Lung (tissue), 12 donors: Measurements from ENCODE around the gene SLC38A10. TPM values are rescaled to one million over a fixed set of nuclear protein-coding genes. Genes with fewer than 3 reads are reported as not detected.

Experiments used
- ATAC-seq: fragments of 200-7000 bp; cut with Tn5 transposase; one replicate; pipeline ENCODE4 v1.9.1; 2020; ENCODE audit warnings: moderate number of reproducible peaks; ENCODE audit not compliant: insufficient read depth, low FRiP score
- DNase-seq, 3 donors: peaks; one replicate each; pipeline ENCODE4 v3.0.0-alpha.2; 2013 to 2017
- H3K27ac ChIP-seq, 2 donors: one replicate each; pipeline ENCODE4 v1.5.1; 2013; ENCODE audit warnings: mild to moderate bottlenecking in 2 of 2, moderate library complexity in 2 of 2, control low read depth in 1 of 2, inconsistent platforms in 1 of 2, low read depth in 1 of 2, low read length in 1 of 2
- H3K27me3 ChIP-seq, 3 donors: one replicate each; pipeline ENCODE4 v1.5.1; 2013; ENCODE audit warnings: low read length in 2 of 3; ENCODE audit not compliant: control insufficient read depth in 3 of 3, insufficient read depth in 3 of 3
- H3K36me3 ChIP-seq, 4 donors: one replicate each; pipeline ENCODE4 v1.5.1; 2013; ENCODE audit warnings: low read length in 4 of 4, mild to moderate bottlenecking in 1 of 4, moderate library complexity in 1 of 4; ENCODE audit not compliant: control insufficient read depth in 4 of 4, insufficient read depth in 4 of 4
- H3K4me1 ChIP-seq, 5 donors: one replicate each; pipeline ENCODE4 v1.5.1; 2013; ENCODE audit warnings: low read length in 5 of 5, mild to moderate bottlenecking in 2 of 5, moderate library complexity in 1 of 5; ENCODE audit not compliant: control insufficient read depth in 5 of 5, insufficient read depth in 5 of 5
- H3K4me3 ChIP-seq: one replicate; pipeline ENCODE4 v1.5.1; 2013; ENCODE audit warnings: mild to moderate bottlenecking, control low read depth, moderate library complexity
- H3K9ac ChIP-seq, 2 donors: one replicate each; pipeline ENCODE4 v1.5.1; 2013; ENCODE audit warnings: low read length in 2 of 2, control low read depth in 1 of 2; ENCODE audit not compliant: insufficient read depth in 1 of 2
- H3K9me3 ChIP-seq, 4 donors: one replicate each; pipeline ENCODE4 v1.5.1; 2013; ENCODE audit warnings: low read length in 3 of 4, mild to moderate bottlenecking in 1 of 4, moderate library complexity in 1 of 4; ENCODE audit not compliant: control insufficient read depth in 4 of 4, insufficient read depth in 3 of 4
- WGBS, 2 donors: extraction: QIAGEN DNeasy Blood & Tissue Kit; methylation state at CpG; one replicate each; pipeline ENCODE4 v1.1.7; 2013; 5-methylcytosine and 5-hydroxymethylcytosine counted together
- polyA plus RNA-seq, 2 donors: library from polyadenylated mRNA; stranded (reverse); fragments of 200-250 nt; gene quantifications; one replicate each; pipeline ENCODE4 v1.2.1, GENCODE V29; 2013
- total RNA-seq, 2 donors: library from RNA; depleted of rRNA in 1 of 2; stranded (reverse); fragments of >200 nt in 1 of 2; gene quantifications; one replicate each; pipeline ENCODE4 v1.2.1, GENCODE V29; 2014 to 2021
- TF ChIP-seq, protein P1 (sequence below): IDR thresholded peaks from 2 replicates; pipeline ENCODE4 v1.5.1; 2012; ENCODE audit warnings: mild to moderate bottlenecking; ENCODE audit errors: control extremely low read depth, extremely low read depth
- donor health status: control.
- donor health status: control.
- donor health status: Bipolar disorder and iron deficiency.
- donor health status: healthy.
- donor health status: DM: yes; HTN: yes; CAD: no.

SLC38A10 gene
- total and polyA plus RNA-seq, 4 donors: 56.0 to 127 (median 82.4) TPM

DNA sequence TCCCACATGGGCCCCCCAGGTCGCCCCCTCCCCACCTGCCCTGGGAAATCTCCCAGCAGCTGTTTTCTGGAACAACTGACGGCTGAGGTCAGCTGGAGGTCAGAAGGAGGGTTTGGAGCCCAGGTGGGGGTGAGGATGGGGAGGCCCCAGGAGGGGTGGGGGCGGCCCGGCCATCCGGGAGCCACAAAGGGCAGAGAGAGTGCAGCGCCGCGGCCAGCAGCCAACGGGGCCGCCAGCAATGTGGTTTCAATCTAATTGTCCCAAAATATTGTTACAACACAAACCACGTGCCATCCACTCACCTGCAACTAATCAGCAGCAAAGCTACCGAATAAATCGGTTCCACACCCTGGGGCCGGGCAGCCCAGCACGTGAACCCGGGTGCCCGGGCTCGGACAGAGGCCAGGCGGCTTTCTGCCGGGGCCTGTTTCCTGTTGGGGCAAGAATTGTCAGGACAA, 28.3 kb upstream of the SLC38A10 start:
- H3K36me3 ChIP-seq: no peaks in the 10 kb centered on the region
- no peak overlapping the region for H3K27ac ChIP-seq
- no peaks in the 10 kb centered on the region for H3K9me3 ChIP-seq
- H3K9ac ChIP-seq: no peak overlapping the region
- no peaks in the 10 kb centered on the region for H3K27me3 ChIP-seq
- peaks cover 0 to 21% (median 4%) of the 10 kb centered on the region in 5 donors for H3K4me1 ChIP-seq
- DNase-seq (no peak), ATAC-seq (no peak)
- TF ChIP-seq, protein P1, sequence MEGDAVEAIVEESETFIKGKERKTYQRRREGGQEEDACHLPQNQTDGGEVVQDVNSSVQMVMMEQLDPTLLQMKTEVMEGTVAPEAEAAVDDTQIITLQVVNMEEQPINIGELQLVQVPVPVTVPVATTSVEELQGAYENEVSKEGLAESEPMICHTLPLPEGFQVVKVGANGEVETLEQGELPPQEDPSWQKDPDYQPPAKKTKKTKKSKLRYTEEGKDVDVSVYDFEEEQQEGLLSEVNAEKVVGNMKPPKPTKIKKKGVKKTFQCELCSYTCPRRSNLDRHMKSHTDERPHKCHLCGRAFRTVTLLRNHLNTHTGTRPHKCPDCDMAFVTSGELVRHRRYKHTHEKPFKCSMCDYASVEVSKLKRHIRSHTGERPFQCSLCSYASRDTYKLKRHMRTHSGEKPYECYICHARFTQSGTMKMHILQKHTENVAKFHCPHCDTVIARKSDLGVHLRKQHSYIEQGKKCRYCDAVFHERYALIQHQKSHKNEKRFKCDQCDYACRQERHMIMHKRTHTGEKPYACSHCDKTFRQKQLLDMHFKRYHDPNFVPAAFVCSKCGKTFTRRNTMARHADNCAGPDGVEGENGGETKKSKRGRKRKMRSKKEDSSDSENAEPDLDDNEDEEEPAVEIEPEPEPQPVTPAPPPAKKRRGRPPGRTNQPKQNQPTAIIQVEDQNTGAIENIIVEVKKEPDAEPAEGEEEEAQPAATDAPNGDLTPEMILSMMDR: no peak
- H3K4me3 ChIP-seq: no peak overlapping the region
- 34 to 63% methylated on average over 20 of the region's 20 CpGs for WGBS, 2 donors

DNA sequence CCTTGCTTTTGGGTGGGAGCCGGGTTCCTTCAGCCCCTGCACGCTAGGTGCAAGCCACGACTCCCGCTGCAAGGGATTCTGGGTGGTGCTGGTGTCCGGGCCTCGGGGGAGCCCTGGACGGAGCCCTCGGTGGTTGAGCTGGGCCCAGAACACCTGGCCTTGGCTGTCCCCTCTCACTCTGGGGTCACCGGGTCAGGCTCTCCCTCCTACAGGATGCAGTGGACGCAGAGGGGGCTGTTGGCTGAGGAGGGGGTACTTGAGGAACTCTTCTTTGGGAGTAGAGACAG, 27.9 kb upstream of the SLC38A10 start:
- 86 to 91% methylated on average over 10 of the region's 10 CpGs for WGBS, 2 donors
- TF ChIP-seq, protein P1: no peak
- Histone ChIP-seq H3K9me3 (no peaks in the 10 kb centered on the region), H3K27me3 (no peaks in the 10 kb centered on the region), H3K4me1 (peaks cover 0 to 21% (median 4%) of the 10 kb centered on the region in 5 donors), H3K9ac (no peak overlapping the region), H3K36me3 (no peaks in the 10 kb centered on the region), H3K4me3 (no peak overlapping the region), H3K27ac (no peak overlapping the region)
- DNase-seq: no peak
- ATAC-seq: no peak

DNA sequence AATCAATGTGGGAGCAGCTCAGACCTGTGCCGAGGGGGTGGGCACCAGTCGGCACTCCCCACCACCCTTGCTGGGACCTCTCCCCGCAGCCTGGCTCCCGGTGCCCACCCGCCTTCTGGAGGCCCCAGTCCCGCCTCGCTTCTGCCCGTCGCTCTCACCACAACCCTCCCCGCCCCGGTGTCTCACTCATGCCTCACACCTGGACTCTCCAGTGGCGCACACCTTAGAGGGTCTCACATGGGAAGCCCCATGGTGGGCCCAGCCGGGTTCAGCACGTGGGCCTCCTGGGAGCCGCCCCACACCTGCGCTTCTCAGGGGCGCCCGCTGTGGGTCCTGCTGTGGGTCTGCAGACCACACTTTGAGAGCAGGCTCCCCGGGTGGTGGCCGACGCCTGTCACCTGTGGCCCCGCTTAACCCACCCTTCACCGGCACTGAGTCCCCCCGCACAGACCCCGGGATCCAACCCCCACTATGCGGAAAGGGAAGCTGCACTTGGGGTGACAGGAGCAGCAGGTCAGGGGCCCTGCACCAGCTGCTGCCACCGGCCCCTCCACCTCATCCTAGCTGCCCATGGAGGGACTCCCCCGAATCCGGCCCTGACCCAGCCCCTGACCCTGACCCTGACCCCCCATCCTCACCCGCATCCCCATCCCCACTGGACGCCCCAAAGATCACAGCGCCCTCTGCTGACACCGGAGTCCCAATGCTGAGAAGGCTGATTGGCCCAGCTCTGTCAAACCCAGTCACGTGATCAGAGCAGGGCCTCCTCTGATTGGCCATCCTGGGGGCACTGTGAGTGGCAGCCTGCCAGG, 27.4 kb upstream of the SLC38A10 start:
- Histone ChIP-seq H3K36me3 (no peaks in the 10 kb centered on the region), H3K27ac (no peak overlapping the region), H3K4me1 (peaks cover 0 to 18% (median 4%) of the 10 kb centered on the region in 5 donors), H3K27me3 (no peaks in the 10 kb centered on the region), H3K9ac (no peak overlapping the region), H3K9me3 (no peaks in the 10 kb centered on the region), H3K4me3 (no peak overlapping the region)
- TF ChIP-seq, protein P1: no peak
- WGBS, 2 donors: 91 to 94% methylated on average over 34 of the region's 34 CpGs
- ATAC-seq: no peak
- DNase-seq: no peak
